Left ventricle myocardium inferior (tissue), 1 donor: ENCODE data around the gene TBC1D22A. TPM values are rescaled to one million over a fixed set of nuclear protein-coding genes. Genes with fewer than 3 reads are reported as not detected.

Experiments
- DNase-seq: peaks from one replicate; pipeline ENCODE4 v3.0.0-alpha.2; 2020
- H3K27ac ChIP-seq: fragments of 200-600 bp; replicated peaks from 2 replicates; pipeline ENCODE4 v1.8.0; 2021
- H3K27me3 ChIP-seq: fragments of 200-600 bp; 2 replicates; pipeline ENCODE4 v1.8.0; 2021; ENCODE audit warnings: low read depth
- H3K36me3 ChIP-seq: fragments of 200-600 bp; 2 replicates; pipeline ENCODE4 v1.8.0; 2021
- H3K4me1 ChIP-seq: fragments of 200-600 bp; 2 replicates; pipeline ENCODE4 v1.8.0; 2021
- H3K4me3 ChIP-seq: fragments of 200-600 bp; 2 replicates; pipeline ENCODE4 v1.8.0; 2021; ENCODE audit warnings: mild to moderate bottlenecking, moderate library complexity
- H3K9me3 ChIP-seq: fragments of 200-600 bp; replicated peaks from 2 replicates; pipeline ENCODE4 v1.8.0; 2021
- intact Hi-C: fragments of 100-400 bp; cut with micrococcal nuclease; formaldehyde crosslinking; loops from one replicate; pipeline ENCODE4 v1.11.0; 2022
- total RNA-seq: library from RNA; stranded (reverse); fragmentation: NEBNext Ultra II Directional; extraction: Animal tissue kit (Norgen Biotek cat#: 25700); gene quantifications from one replicate; pipeline ENCODE4 v1.2.1, GENCODE V29; 2021
- TF ChIP-seq, protein P1 (sequence below): fragments of 200-600 bp; IDR thresholded peaks from 2 replicates; pipeline ENCODE4 v1.8.0; 2021; ENCODE audit warnings: antibody characterized with exemption, mild to moderate bottlenecking, borderline replicate concordance
- donor health status: DM: no; HTN: yes; CAD: no; lungs with severe emphysema.

TBC1D22A gene
- total RNA-seq, 1 donor from 2014 or later: 16.2 TPM

DNA sequence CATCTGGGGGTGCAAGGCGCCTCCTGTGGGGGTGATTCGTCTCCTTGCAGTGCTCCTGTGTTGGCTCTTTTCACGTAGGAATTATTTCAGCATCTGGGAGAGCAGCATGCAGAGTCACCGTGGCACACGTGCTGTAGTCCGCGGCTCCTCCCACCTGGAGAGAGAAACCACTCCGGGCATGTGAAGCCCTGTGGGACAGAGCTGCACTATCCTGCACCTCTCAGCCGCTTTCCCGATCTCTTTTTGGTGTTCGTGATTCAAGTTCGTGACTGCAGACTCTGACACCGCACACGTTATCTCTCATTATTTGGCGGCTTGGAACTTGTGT, 394.6 kb downstream of the TBC1D22A start:
- DNase-seq: no peak
- peaks cover 9% of the 10 kb centered on the region for H3K9me3 ChIP-seq
- intact Hi-C loops: no loop called here
- H3K4me3 ChIP-seq: no peak overlapping the region
- TF ChIP-seq, protein P1, sequence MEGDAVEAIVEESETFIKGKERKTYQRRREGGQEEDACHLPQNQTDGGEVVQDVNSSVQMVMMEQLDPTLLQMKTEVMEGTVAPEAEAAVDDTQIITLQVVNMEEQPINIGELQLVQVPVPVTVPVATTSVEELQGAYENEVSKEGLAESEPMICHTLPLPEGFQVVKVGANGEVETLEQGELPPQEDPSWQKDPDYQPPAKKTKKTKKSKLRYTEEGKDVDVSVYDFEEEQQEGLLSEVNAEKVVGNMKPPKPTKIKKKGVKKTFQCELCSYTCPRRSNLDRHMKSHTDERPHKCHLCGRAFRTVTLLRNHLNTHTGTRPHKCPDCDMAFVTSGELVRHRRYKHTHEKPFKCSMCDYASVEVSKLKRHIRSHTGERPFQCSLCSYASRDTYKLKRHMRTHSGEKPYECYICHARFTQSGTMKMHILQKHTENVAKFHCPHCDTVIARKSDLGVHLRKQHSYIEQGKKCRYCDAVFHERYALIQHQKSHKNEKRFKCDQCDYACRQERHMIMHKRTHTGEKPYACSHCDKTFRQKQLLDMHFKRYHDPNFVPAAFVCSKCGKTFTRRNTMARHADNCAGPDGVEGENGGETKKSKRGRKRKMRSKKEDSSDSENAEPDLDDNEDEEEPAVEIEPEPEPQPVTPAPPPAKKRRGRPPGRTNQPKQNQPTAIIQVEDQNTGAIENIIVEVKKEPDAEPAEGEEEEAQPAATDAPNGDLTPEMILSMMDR: no peak
- no peaks in the 10 kb centered on the region for H3K36me3 ChIP-seq
- no peak overlapping the region for H3K27ac ChIP-seq
- no peaks in the 10 kb centered on the region for H3K27me3 ChIP-seq
- peaks cover 20% of the 10 kb centered on the region for H3K4me1 ChIP-seq

GRCh38 chr22:47157486-47158270, 395.2 kb downstream of the TBC1D22A start:
- DNase-seq: no peak
- intact Hi-C loops: no loop called here
- TF ChIP-seq, protein P1: no peak
- H3K4me3 ChIP-seq: no peak overlapping the region
- H3K4me1 ChIP-seq: peaks cover 20% of the 10 kb centered on the region
- peaks cover 3% of the 10 kb centered on the region for H3K9me3 ChIP-seq
- no peaks in the 10 kb centered on the region for H3K27me3 ChIP-seq
- H3K36me3 ChIP-seq: no peaks in the 10 kb centered on the region
- no peak overlapping the region for H3K27ac ChIP-seq

GRCh38 chr22:47158457-47158856, 396.0 kb downstream of the TBC1D22A start:
- Histone ChIP-seq H3K4me1 (peaks cover 22% of the 10 kb centered on the region), H3K27me3 (no peaks in the 10 kb centered on the region), H3K9me3 (no peaks in the 10 kb centered on the region), H3K27ac (no peak overlapping the region), H3K36me3 (no peaks in the 10 kb centered on the region), H3K4me3 (no peak overlapping the region)
- TF ChIP-seq, protein P1: no peak
- intact Hi-C loops: no loop called here
- DNase-seq: no peak

- Histone ChIP-seq H3K9me3 (no peaks in the 10 kb centered on the region), H3K27ac (no peak overlapping the region), H3K4me3 (no peak overlapping the region), H3K36me3 (no peaks in the 10 kb centered on the region), H3K4me1 (peaks cover 24% of the 10 kb centered on the region), H3K27me3 (no peaks in the 10 kb centered on the region)
- no peak for DNase-seq
- intact Hi-C loops: no loop called here
- TF ChIP-seq, protein P1: no peak
Measured at GRCh38 chr22:47159592-47159991, 397.1 kb downstream of the TBC1D22A start.

- TF ChIP-seq, protein P1: no peak
- intact Hi-C loops: no loop called here
- DNase-seq: no peak
Measured at GRCh38 chr22:47160141-47160541, 397.7 kb downstream of the TBC1D22A start.

More at GRCh38 chr22:47160141-47160541, 397.7 kb downstream of the TBC1D22A start:
- no peaks in the 10 kb centered on the region for H3K36me3 ChIP-seq
- no peaks in the 10 kb centered on the region for H3K9me3 ChIP-seq
- peaks cover 24% of the 10 kb centered on the region for H3K4me1 ChIP-seq
- H3K27ac ChIP-seq: no peak overlapping the region
- no peak overlapping the region for H3K4me3 ChIP-seq
- H3K27me3 ChIP-seq: no peaks in the 10 kb centered on the region
